GM12874 (cell line): ENCODE measurements around the gene ZNF532.

Experiments used
- TF ChIP-seq, protein P1 (sequence below): IDR thresholded peaks from 2 replicates; pipeline ENCODE4 v1.5.1; 2011; ENCODE audit warnings: low read depth, mild to moderate bottlenecking, control low read depth, low read length, moderate library complexity; ENCODE audit not compliant: insufficient read depth

Gene ZNF532

DNA sequence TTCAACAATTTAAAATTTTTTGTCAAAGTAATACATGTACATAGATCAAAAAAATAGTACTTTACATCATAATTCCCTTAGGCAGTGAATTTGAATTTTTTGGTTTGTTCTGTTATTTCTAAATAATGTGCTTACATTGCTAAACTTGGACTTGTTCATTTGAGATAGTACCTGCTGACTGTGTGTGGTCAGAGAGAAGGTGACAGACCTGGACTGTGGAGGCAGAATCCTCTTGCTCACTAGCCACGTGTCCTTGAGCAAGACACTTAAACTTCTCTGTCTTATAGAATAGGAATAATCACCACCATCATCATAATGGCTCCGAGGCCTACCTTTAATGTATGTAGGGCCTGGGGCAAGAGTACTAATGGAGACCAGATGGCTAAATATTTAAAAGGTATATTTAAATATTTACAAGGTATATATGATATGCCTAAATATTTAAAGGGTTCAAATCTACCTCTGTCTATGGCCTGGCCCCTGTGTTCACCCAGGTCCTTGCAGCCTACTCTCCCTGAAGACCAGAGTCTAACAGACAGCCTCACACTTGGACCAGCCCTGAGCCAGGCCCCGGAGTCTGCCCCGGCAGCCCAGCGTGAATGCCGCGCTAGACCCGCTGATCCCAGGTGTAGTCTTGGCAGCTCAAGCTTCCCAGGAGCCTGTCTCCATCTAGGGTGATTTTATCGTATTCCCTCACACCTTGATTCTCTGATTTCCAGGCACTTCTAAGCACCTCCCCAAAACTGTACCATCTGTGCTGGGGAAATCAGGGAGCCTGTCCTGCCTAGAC lies 33.5 kb downstream of the ZNF532 start:
- TF ChIP-seq, protein P1, sequence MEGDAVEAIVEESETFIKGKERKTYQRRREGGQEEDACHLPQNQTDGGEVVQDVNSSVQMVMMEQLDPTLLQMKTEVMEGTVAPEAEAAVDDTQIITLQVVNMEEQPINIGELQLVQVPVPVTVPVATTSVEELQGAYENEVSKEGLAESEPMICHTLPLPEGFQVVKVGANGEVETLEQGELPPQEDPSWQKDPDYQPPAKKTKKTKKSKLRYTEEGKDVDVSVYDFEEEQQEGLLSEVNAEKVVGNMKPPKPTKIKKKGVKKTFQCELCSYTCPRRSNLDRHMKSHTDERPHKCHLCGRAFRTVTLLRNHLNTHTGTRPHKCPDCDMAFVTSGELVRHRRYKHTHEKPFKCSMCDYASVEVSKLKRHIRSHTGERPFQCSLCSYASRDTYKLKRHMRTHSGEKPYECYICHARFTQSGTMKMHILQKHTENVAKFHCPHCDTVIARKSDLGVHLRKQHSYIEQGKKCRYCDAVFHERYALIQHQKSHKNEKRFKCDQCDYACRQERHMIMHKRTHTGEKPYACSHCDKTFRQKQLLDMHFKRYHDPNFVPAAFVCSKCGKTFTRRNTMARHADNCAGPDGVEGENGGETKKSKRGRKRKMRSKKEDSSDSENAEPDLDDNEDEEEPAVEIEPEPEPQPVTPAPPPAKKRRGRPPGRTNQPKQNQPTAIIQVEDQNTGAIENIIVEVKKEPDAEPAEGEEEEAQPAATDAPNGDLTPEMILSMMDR, result no peak

DNA sequence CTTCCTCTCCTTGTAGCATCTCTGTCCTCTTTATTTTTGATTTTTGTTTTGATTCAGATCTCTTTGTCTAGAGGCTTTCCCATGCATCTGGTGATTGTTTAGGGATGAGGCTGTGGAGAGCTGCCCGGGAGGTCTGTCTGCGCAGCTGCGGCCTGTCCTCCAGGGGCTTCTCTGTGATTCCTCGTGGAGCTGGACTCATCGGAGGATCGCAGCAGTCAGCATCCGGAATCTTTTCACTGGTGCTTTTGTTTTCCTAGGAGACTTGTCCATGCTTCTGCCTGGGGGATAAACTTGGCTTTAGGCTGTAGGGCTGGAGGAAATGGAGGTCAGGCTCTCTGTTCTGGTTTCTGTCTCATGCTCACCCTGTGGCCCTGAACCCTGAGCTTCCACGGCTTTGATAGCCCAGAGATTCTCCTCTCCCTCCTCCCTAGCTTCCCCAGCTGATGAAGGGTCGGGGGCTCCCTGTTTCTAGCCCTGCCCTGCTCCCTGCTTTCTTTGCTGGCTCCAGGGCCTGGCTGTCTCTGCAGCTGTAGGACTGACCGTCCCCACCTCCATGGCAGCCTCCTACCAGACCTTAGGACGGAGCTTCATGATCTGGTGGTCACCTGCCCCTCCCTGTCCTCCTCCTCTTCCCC lies 35.5 kb downstream of the ZNF532 start:
- TF ChIP-seq, protein P1, result no peak

DNA sequence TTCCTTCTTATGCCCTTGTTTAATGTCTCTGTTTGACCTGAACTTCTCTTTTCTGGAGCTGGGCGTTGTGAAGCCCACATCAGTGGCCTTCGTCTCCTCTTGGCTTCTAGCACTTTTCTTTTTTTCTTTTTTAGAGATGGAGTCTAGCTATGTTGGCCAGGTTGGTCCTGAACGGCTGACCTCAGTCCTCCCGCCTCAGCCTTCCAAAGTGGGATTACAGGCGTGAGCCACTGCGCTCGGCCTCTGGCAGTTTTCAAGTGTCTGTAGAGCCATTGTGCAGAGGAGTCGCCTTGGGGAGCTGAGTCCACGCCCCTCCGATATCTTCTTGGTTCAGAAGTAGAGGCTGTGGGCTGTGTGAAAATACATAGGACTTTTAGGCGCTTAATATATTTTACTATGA lies 36.5 kb downstream of the ZNF532 start:
- TF ChIP-seq, protein P1, result no peak

DNA sequence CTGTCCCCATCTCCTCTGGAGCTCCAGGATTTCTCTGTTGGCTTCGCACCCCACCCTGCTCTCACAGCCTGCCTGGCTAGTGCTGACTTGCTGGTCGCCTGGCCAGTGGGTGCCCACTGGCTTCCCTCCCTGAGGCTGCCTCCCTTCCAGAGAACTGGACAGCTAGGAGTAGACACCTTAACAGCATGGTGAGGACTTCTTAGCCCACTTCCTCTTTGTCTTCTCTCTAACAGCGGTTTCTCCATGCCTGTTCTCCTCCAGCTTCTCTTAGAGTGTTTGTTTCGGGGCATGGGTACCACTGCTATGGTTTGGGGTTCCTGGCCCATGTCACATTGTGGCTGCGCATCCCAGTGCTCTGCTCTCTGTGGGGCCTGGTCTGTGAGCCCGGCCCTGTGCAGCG lies 37.1 kb downstream of the ZNF532 start:
- TF ChIP-seq, protein P1, result no peak

DNA sequence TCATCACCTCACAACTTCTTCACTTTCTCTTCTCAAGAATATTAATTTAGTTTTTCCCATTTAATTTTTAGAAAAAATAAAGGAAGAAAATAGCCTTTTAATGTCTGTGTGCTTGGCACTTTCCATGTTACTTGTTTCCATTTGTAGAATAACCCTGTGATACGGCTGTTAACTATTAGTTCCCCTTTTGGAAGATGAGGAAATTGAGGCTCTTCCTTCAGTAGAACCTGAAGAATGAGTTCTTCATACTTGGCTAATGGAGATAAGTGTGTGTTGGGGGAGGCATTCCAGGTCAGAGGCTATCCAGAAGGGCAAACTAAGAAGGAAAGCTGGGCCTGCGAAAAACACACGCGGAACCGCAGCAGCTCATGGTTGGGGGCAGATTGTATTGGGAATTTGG lies 38.3 kb downstream of the ZNF532 start:
- TF ChIP-seq, protein P1, result no peak

DNA sequence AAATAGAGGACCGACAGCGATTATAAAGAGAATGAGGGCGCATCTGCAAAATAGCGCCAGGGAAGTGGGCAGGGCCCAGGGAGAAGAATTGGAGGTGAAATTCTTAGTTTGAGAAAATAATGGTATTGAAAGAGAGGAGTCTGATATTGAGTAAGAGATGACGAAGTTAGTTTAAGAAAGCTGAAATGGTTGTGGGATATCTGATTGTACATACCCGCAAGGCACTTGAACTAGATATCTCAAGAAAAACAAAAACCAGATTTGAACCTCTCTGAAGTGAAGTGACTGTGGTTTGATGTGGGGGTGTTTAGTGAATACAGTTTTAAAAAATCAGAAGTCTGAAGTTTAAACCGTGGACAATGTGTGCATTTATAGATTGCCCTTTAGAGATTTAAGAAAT lies 38.9 kb downstream of the ZNF532 start:
- TF ChIP-seq, protein P1, result no peak

DNA sequence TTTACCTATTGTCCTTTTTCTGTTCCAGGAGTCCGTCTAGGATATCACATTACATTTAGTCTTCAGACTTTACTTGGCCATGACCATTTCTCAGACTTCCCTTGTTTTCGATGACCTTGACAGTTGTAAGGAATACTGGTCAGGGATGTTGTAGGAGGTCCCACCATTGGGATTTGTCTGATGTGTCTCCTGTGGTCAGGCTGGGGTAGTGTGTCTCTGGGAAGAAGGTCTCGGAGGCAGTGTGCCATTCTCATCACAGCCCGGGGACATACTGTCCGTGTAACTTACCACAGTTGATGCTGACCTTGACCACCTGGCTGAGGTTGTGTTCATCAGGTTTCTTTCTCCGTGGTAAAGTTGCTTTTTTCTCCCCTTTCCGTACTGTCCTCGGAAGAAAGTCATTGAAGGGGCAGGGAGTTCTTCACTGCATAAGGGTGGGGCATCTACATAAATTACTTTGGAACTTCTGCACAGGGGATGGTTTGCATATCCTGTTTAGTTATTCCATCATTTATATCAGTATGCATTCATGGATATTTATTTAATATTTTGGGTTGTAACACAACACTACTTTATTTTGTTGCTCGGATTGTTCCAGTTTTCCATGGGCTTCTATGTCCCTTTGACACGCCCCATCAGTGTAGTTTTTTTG lies 41.2 kb downstream of the ZNF532 start:
- TF ChIP-seq, protein P1, result no peak
